AG20443 (cell line): ENCODE data around the gene IQGAP2.

ENCODE experiments used
- DNase-seq: peaks from one replicate; pipeline ENCODE4 v3.0.0; 2012; ENCODE audit warnings: low spot score, mixed read lengths

The IQGAP2 gene

GRCh38 chr5:76383126-76383832 is 19.8 kb upstream of the IQGAP2 start:
- DNase-seq, result no peak

DNA sequence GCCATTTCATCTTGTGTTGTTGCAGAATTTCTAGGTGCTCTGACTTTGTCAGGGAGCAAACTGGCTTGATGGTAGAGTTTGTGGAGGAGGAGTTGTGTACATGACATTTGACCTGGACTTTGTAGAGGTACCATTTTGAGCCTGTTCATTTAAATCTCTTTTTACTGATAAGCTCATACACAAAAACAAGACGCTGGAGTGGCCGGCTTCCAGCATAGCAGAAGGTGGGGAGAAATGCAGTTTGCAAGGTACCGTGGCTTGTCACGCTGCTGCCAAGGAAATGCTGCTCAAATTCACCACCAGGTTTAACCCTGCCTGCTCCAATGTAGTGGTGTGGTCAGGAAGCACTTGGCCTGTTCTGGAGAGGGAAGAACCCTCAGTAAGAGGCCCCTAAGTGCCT is 18.9 kb upstream of the IQGAP2 start:
- no peak for DNase-seq

GRCh38 chr5:76384705-76385104 is 18.4 kb upstream of the IQGAP2 start:
- DNase-seq, result no peak

GRCh38 chr5:76385540-76385939 is 17.5 kb upstream of the IQGAP2 start:
- no peak for DNase-seq

- no peak for DNase-seq
Observed at GRCh38 chr5:76386360-76386759, 16.7 kb upstream of the IQGAP2 start.

- no peak for DNase-seq
Observed at GRCh38 chr5:76388236-76388635, 14.8 kb upstream of the IQGAP2 start.

DNA sequence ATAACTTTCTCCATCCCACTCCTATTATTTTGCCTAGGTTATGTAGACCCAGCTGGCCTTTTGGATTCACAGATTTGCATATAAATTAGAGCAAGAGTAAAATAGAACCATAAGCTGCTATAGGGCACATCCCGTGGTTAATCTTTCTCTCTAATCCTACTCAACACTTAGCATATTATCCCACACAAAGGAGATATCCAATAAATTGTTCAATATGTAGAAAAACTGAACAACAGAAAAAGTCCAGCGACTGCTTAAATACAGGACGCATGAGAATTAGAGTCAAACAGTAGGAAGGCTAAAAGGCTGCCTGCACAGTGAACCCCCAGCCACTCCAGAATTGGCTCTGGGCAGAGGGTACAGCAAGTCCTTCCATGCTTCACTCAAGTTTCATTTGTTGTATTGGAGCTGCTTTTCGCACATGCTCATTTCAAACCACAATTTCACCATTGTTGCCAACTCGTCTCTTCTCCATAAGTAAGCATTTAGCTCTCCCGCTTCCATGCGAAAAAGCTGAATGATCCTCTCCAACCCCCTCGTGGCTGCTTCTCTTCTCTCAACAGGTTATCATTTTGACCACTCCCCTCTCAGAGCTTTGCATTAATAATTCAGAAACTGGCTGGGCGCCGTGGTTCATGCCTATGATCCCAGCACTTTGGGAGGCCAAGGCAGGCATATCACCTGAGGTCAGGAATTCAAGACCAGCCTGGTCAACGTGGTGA is 14.1 kb upstream of the IQGAP2 start:
- DNase-seq, result no peak

GRCh38 chr5:76389513-76390154 is 13.5 kb upstream of the IQGAP2 start:
- DNase-seq, result no peak

GRCh38 chr5:76391014-76391413 is 12.1 kb upstream of the IQGAP2 start:
- no peak for DNase-seq

DNA sequence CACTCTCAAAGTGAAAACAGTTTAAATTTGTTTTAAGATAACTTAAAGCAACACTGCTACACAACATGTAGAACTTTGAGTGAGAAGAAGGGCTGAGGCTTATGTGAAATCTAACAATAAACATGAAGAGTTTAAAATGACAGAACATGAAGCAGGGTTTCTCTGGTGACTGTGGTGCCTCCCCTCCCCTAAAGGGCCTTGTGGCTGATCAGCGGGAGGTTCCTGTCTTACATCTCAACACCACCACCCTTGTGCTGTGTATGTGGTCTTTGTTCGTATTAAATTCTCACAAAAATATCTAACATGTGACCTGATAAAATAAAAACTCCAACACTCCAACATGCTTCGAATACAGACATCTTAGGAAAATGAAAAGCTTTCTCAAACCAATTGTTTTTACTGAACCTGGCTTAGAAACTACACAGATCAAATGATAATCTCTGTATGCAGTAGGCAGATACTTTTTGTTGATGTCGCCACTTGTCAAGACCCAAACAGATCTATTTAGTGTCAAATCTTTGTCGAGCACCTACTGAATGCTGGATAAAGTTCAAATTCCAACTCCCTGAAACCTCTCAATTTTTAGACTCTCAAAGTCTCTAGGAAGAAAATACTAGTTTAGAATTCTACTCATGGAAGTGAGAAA is 9.9 kb upstream of the IQGAP2 start:
- no peak for DNase-seq

- no peak for DNase-seq
Observed at GRCh38 chr5:76397200-76397599, 5.9 kb upstream of the IQGAP2 start.

GRCh38 chr5:76399268-76399667 is 3.8 kb upstream of the IQGAP2 start:
- DNase-seq, result no peak

DNA sequence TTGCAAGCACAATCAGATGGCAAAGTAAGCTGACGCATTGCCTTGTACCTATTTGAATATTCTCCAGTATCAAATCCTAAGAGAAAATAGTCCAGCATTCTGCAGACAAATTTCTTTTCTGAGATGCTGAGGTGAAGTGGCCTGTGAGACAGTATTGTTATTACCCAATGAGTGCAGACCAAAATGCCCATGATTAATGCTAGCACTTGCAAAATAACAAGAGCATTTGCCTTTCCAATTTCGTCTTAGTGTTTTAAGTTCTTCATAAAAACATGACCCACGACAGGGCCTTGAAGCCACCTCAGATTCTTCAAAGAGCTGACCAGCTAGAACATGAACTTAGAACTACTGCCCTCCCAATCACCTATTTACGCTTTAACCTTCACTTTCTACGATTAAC is 2.6 kb upstream of the IQGAP2 start:
- no peak for DNase-seq

DNA sequence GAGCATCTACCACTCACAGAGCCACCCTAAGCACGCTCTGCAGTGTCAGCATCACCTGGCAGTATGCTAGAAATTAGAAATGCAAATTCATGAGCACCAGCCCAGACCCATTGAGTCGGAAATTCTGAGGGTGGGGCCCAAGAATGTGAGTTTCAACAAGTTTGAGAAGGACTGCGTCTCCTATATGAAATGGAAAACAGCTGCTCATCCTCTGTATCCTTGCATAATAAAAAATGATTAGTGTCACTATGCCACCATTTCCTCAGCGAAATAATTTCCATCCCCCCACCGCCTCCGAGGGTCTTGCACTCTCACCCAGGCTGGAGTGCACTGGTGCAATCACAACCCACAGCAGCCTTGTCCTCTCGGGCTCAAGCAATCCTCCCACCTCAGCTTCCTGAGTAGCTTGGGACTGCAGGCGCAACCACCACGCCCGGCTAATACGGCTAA is 1.3 kb upstream of the IQGAP2 start:
- no peak for DNase-seq

DNA sequence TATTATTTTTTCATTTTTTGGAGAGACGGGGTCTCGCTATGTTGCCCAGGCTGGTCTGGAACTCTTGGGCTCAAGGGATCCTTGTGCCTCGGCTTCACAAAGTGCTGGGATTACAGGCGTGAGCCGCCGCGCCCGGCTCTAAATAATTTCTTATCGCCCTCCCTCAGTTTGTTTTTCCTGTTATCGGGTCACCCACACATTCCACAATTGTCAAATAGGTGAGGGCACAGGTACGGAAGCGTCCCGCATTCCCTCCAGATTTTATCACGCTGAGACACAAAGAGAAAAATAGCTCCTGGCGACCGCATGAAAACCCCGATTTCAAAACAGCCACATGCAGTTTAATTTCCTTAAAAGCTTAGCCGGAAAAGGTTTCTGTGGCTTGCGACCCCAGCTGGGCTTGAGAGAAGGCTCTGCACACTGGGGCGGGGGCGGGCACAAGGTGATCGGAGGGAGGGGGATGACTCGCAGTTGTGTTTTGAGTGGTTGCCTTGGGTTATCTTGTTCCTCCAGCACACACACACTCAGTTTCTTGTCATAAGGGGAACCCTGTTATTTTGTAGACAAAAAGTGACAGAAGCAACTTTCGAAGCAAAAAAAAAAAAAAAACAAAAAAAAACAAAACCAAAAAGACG is 717 bp upstream of the IQGAP2 start:
- DNase-seq, result no peak

DNA sequence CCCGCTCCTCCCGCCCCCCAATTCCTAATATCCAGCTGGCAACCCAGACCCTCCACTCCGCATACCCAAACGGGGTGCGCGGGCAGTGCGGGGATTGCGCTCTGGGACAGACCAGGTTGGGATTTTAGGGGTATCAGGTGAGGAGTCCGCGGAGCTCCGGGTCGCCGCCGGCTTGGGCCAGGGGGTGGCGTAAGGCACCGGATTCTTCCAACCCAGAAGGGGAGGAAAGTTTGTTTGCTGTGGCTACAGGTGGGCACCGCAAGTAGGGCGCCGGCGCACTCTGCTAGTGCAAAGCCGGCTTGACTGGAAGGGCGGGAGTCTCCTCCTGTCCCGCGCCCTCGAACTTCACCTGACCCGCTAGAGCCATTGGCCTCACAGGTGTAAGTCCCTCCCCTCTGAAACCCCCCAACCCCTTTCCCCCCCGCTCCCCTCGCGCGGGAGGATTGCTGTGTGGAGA is 709 bp downstream of the IQGAP2 start:
- DNase-seq, result no peak

- DNase-seq, result no peak
Observed at GRCh38 chr5:76404223-76405211, 1.4 kb downstream of the IQGAP2 start.

DNA sequence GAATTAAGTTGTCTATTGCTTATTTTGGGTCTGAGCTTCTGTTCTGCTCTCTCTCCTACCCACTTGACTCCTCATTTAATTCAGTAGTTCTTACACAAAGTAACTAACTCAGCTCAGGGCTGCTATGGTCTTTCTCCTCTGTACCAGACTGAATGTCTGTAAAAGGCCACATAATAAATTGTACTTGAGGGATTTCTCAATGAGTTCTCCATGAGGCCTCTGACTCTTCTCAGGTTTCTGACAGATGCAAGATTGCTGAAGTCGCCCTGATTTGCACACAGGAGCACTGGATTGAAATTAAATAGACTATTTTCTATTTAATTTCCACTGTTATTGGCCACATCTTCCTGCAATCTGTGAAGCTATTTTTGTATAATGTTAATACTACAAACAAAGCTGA is 2.9 kb downstream of the IQGAP2 start:
- DNase-seq, result no peak

DNA sequence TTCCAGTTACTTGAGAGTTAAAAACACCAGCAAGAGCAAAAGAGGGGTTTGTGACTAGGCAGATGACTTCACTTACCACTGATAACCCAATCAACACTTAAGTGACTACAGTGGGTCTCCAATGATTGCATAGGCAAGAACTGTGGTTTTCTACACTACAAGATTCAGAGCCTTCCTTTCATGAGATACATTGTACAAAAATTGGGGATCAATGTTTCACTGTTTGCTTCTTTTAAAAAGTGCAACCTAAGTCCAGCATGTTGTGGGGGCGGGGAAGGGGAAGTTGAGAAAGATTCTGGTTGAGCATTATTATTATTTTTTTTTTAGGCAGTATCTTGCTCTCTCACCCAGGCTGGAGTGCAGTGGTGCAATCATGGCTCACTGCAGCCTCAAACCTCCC is 3.6 kb downstream of the IQGAP2 start:
- DNase-seq, result no peak

DNA sequence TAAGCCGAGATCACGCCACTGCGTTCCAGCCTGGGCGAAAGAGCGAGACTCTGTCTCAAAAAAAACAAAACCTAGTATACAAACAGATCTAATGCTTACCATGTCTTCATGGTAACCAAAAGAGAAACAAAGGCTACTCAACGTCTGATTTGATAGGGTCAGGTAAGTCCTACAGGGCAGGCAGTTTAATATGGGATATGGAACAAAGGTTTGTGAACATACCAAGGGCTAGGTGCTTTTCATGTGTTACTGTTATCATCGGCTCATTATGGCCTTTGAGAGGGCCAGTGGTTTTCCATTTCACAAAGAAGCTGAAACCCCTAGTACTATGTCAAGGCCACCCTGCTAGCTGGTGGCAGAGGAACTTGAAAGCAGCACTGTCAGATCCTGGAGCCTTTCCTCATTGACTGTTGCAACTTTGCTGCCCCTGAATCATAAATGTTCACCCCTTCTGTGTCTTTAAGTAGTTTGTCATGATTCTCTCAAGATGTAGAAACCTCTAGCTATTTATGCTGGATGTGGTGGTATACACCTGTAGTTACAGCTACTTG is 5.1 kb downstream of the IQGAP2 start:
- no peak for DNase-seq

DNA sequence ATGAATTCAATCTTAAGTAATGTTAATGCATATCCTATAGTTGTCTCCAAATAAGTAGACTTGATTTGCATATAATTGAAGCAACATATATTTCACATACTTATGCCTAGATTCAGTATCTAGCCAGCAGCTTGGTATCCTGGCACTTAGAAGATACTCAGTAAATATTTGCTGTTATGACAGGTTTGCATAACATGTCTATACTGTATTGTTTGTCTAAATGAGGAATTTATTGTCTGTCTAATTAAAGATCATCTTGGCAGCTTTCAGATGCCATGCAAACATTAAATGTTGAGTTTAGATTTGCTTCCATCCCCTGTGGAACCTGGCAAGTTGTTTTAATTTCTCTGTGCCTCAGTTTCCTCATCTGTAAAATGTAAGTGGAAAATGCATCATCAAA is 9.4 kb downstream of the IQGAP2 start:
- no peak for DNase-seq
